HCT116 (cell line): ENCODE results near the gene TUB. TPM values are rescaled to one million over a fixed set of nuclear protein-coding genes. Genes with fewer than 3 reads are reported as not detected.

Experiments
- ATAC-seq: fragments of 200-7000 bp; cut with Tn5 transposase; 2 replicates; pipeline ENCODE4 v1.9.1; 2020; ENCODE audit warnings: mild to moderate bottlenecking, moderate library complexity
- BruUV-seq: library from RNA; stranded (reverse); fragments of 400-500 nt; replicated peaks from 2 replicates; lab custom pipeline; 2021; lab: Mats Ljungman, UMichigan
- CTCF ChIA-PET: fragments of 300-600 bp; sonication (Branson Sonifier 250); formaldehyde crosslinking; loops from one replicate; lab custom pipeline; 2021; ENCODE audit warnings: antibody characterized with exemption; lab: Charles Lee
- POLR2A ChIA-PET: fragments of 300-600, 350-600 bp; sonication (Branson Sonifier 250); formaldehyde crosslinking; loops from one replicate; lab custom pipeline; 2021; ENCODE audit warnings: antibody characterized with exemption; lab: Charles Lee
- RAD21 ChIA-PET, 2 experiments: fragments of 300-600 bp; sonication (Branson Sonifier 250); formaldehyde crosslinking; loops; one replicate each; lab custom pipeline; 2023; ENCODE audit warnings: low total read pairs in 2 of 2; ENCODE audit not compliant: uncharacterized antibody in 2 of 2, unreplicated experiment in 2 of 2, low non-redundant PET in 1 of 2; lab: Charles Lee
- DNase-seq: peaks from one replicate; pipeline ENCODE4 v3.0.0-alpha.2; 2010; ENCODE audit warnings: low read depth, low spot score
- H2AFZ ChIP-seq: fragments of 200-600 bp; shearing (Covaris generic), sonication (generic); 2 replicates; pipeline ENCODE4 v1.6.1; 2017; ENCODE audit warnings: low read depth, mixed run types, mixed read lengths, antibody characterized with exemption, low read length; ENCODE audit not compliant: poor library complexity, severe bottlenecking
- H3K27ac ChIP-seq: 2 replicates; pipeline ENCODE4 v1.5.1; 2012; ENCODE audit warnings: low read depth, low read length
- H3K27me3 ChIP-seq: fragments of 200-600 bp; sonication (generic); 2 replicates; pipeline ENCODE4 v1.6.1; 2016; ENCODE audit warnings: mixed run types, low read length, mixed read lengths; ENCODE audit not compliant: insufficient read depth
- H3K36me3 ChIP-seq, 2 experiments: fragments of 200-500 bp in 1 of 2; fragments of 200-600 bp in 1 of 2; sonication (Bioruptor generic) in 1 of 2; sonication (generic) in 1 of 2; 2 replicates each; pipeline versions ENCODE4 v1.5.1 to v1.6.1; 2014 to 2016; ENCODE audit warnings: low read length in 2 of 2, inconsistent platforms in 1 of 2, mixed read lengths in 1 of 2, mixed run types in 1 of 2; ENCODE audit not compliant: insufficient read depth in 2 of 2, control insufficient read depth in 1 of 2
- H3K4me1 ChIP-seq, 2 experiments: fragments of 200-600 bp in 1 of 2; sonication (generic) in 1 of 2; 2 replicates each; pipeline versions ENCODE4 v1.5.1 to v1.6.1; 2012 to 2017; ENCODE audit warnings: low read length in 2 of 2, inconsistent platforms in 1 of 2, mild to moderate bottlenecking in 1 of 2, mixed read lengths in 1 of 2, mixed run types in 1 of 2, moderate library complexity in 1 of 2; ENCODE audit not compliant: insufficient read depth in 2 of 2, control insufficient read depth in 1 of 2
- H3K4me2 ChIP-seq: fragments of 200-600 bp; sonication (generic); 2 replicates; pipeline ENCODE4 v1.6.1; 2017; ENCODE audit warnings: mixed run types, low read length, mixed read lengths
- H3K4me3 ChIP-seq, 2 experiments: fragments of 200-600 bp in 1 of 2; sonication (generic) in 1 of 2; replicated peaks in 1 of 2; 2 replicates each; pipeline ENCODE4 v1.5.1; 2011 to 2016; ENCODE audit warnings: low read length in 2 of 2, control low read depth in 1 of 2, low read depth in 1 of 2, mild to moderate bottlenecking in 1 of 2, mixed read lengths in 1 of 2, mixed run types in 1 of 2
- H3K79me2 ChIP-seq: fragments of 200-600 bp; sonication (generic); 2 replicates; pipeline ENCODE4 v1.6.1; 2017; ENCODE audit warnings: mild to moderate bottlenecking, mixed run types, low read length, moderate library complexity, mixed read lengths; ENCODE audit not compliant: insufficient read depth
- H3K9ac ChIP-seq: fragments of 200-600 bp; sonication (generic); 2 replicates; pipeline ENCODE4 v1.6.1; 2016; ENCODE audit warnings: low read length, mixed read lengths
- H3K9me2 ChIP-seq: fragments of 200-600 bp; sonication (generic), shearing (Covaris generic); 2 replicates; pipeline ENCODE4 v1.6.1; 2017; ENCODE audit warnings: mixed run types, mild to moderate bottlenecking, moderate library complexity; ENCODE audit not compliant: insufficient read depth
- H3K9me3 ChIP-seq, 2 experiments: fragments of 200-500 bp in 1 of 2; fragments of 200-600 bp in 1 of 2; sonication (Bioruptor generic) in 1 of 2; sonication (generic) in 1 of 2; 2 replicates each; pipeline ENCODE4 v1.6.1; 2014 to 2017; ENCODE audit warnings: low read length in 2 of 2, mixed read lengths in 2 of 2, inconsistent platforms in 1 of 2, low read depth in 1 of 2, mild to moderate bottlenecking in 1 of 2, mixed run types in 1 of 2, moderate library complexity in 1 of 2; ENCODE audit not compliant: control insufficient read depth in 1 of 2, insufficient read depth in 1 of 2
- H4K20me1 ChIP-seq: fragments of 200-600 bp; sonication (generic), shearing (Covaris generic); 2 replicates; pipeline ENCODE4 v1.6.1; 2017; ENCODE audit warnings: mixed run types, mild to moderate bottlenecking, moderate library complexity; ENCODE audit not compliant: insufficient read depth
- CTCF ChIP-seq, 3 experiments: fragments of 200-600 bp in 1 of 3; sonication (generic) in 1 of 3; IDR thresholded peaks in 2 of 3; conservative IDR thresholded peaks in 1 of 3; 2 replicates each; pipeline ENCODE4 v1.5.1; 2012 to 2017; ENCODE audit warnings: low read depth in 2 of 3, low read length in 2 of 3, antibody characterized with exemption in 1 of 3, borderline replicate concordance in 1 of 3, control low read depth in 1 of 3, mild to moderate bottlenecking in 1 of 3, mixed read lengths in 1 of 3, mixed run types in 1 of 3, moderate library complexity in 1 of 3; ENCODE audit not compliant: insufficient read depth in 1 of 3
- EZH2 ChIP-seq: fragments of 200-600 bp; sonication (generic); IDR thresholded peaks from 2 replicates; pipeline ENCODE4 v1.6.1; 2017; ENCODE audit warnings: antibody characterized with exemption, mixed run types
- JUND ChIP-seq: IDR thresholded peaks from 2 replicates; pipeline ENCODE4 v1.6.1; 2012
- POLR2A ChIP-seq: IDR thresholded peaks from 2 replicates; pipeline ENCODE4 v1.7.0; 2011; ENCODE audit warnings: borderline replicate concordance; ENCODE audit not compliant: insufficient read depth, insufficient read length; ENCODE audit errors: extremely low read depth
- RAD21 ChIP-seq: IDR thresholded peaks from 2 replicates; pipeline ENCODE4 v1.6.1; 2012; ENCODE audit warnings: low read depth, mild to moderate bottlenecking
- TCF7L2 ChIP-seq: IDR thresholded peaks from 2 replicates; pipeline ENCODE4 v1.7.0; 2011; ENCODE audit warnings: borderline replicate concordance, inconsistent platforms; ENCODE audit not compliant: insufficient read depth, insufficient read length; ENCODE audit errors: extremely low read depth
- YY1 ChIP-seq: IDR thresholded peaks from 2 replicates; pipeline ENCODE4 v1.6.1; 2011; ENCODE audit warnings: low read length, low read depth, moderate library complexity, mild to moderate bottlenecking; ENCODE audit not compliant: insufficient replicate concordance; ENCODE audit errors: extremely low read depth
- ZNF274 ChIP-seq: fragments of 200-500 bp; sonication (Bioruptor generic); IDR thresholded peaks from 2 replicates; pipeline ENCODE4 v1.6.1; 2014; ENCODE audit warnings: mild to moderate bottlenecking, low read depth, low read length, inconsistent platforms
- intact Hi-C: fragments of 100-400 bp; cut with micrococcal nuclease; formaldehyde crosslinking; loops from 2 replicates; pipeline ENCODE4 v1.10.0; 2022
- total RNA-seq: library from RNA; stranded (reverse); gene quantifications from one replicate; pipeline ENCODE4 v1.2.1, GENCODE V29; 2021; ENCODE audit not compliant: unreplicated experiment
- TF ChIP-seq, protein P1 (sequence below): IDR thresholded peaks from 2 replicates; pipeline ENCODE4 v1.6.1; 2012

Gene TUB
- total RNA-seq, 1 experiment from 2014 or later = 0.02 TPM

DNA sequence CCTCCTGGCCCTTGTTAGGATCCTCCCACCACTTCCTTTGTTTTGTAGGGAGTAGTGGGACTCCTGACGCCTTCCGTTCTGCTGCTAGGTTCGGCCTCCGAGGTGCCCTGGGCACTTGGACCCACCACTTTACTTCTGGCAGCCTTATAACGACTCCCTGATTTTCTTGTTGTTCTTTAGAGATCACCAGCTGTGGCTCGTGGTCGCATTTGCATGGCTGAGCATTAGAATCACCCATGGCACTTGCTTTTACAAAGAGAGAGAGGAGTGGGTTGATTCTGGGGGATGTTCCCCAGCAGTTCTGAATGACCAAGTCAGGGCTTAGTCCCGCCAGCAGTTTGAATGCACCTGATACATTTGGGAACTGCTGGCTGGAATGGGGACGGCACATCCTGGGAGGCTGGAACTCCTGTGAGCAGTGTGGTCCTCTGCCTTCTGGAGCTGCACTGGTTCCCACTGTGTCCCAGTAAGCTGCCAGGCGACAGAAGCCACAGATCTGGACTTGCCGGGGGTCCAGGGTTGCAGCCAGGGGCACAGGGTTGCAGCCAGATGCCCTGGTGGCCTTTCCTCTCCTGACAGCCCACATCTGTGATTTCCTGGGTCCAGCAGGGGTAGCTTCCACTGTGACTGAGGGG lies 4.1 kb downstream of the TUB start (continued):
- TF ChIP-seq CTCF (IDR thresholded peaks at IDR 0.05 in 2 of 3, conservative IDR thresholded peaks at IDR 0.05 in 1 of 3; ENCODE audit: borderline replicate concordance in 1 of 3, insufficient read depth in 1 of 3, low read depth in 2 of 3, low read length in 2 of 3) (no peak), JUND (no peak)

- intact Hi-C loops = no loop called here
- ATAC-seq (no peak), DNase-seq (no peak)
- H3K4me3 ChIP-seq = no peak overlapping the region
- no peak overlapping the region for H3K4me2 ChIP-seq
- ChIA-PET RAD21 (no interaction called here), POLR2A (no interaction called here), CTCF (interaction anchor here (1.2 to 1.5 kb wide), 2 partner anchors 13 to 79 kb away, joined by 4 to 7 read pairs; no protein-coding TSS in a partner anchor)
- H3K9me2 ChIP-seq = no peaks in the 10 kb centered on the region
- H3K9ac ChIP-seq = no peak overlapping the region
- TF ChIP-seq EZH2 = no peak
- TF ChIP-seq TCF7L2 = no peak
- TF ChIP-seq POLR2A = no peak
- no peak for TF ChIP-seq YY1
- TF ChIP-seq, protein P1, sequence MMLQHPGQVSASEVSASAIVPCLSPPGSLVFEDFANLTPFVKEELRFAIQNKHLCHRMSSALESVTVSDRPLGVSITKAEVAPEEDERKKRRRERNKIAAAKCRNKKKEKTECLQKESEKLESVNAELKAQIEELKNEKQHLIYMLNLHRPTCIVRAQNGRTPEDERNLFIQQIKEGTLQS = no peak
- no peak for TF ChIP-seq ZNF274
- no peak for TF ChIP-seq RAD21
- H3K4me1 ChIP-seq = no peaks in the 10 kb centered on the region
- H2AFZ ChIP-seq = no peak overlapping the region
- no peak overlapping the region for H3K27ac ChIP-seq
- H3K27me3 ChIP-seq = no peaks in the 10 kb centered on the region
- H3K79me2 ChIP-seq = no peaks in the 10 kb centered on the region
- H4K20me1 ChIP-seq = no peaks in the 10 kb centered on the region
- no peaks in the 10 kb centered on the region for H3K9me3 ChIP-seq
- no peaks in the 10 kb centered on the region for H3K36me3 ChIP-seq
- no TSS peak for BruUV-seq
Observed at GRCh38 chr11:8086001-8086479, 5.0 kb downstream of the TUB start.
